GM12878 (cell line): Measurements from ENCODE around the gene GALNT17. TPM values are rescaled to one million over a fixed set of nuclear protein-coding genes. Genes with fewer than 3 reads are reported as not detected.
"Not testable (repeated sequence)": the region's sequence is repeated elsewhere in the genome, so short reads cannot be mapped to it uniquely, and the experiment has no call there.

Source experiments
- ATAC-seq: fragments of 200-7000 bp; cut with Tn5 transposase; 3 replicates; pipeline ENCODE4 v1.9.1; 2020; ENCODE audit warnings: mild to moderate bottlenecking, moderate library complexity
- BruUV-seq: library from RNA; stranded (reverse); fragments of 400-500 nt; replicated peaks from 2 replicates; lab custom pipeline; 2021; lab: Mats Ljungman, UMichigan
- CTCF ChIA-PET: fragments of 300-600 bp; sonication (Branson Sonifier 250); formaldehyde crosslinking; extraction: SDS; loops from one replicate; lab custom pipeline; 2021; ENCODE audit warnings: inconsistent platforms; lab: Yijun Ruan, JAX
- POLR2A ChIA-PET: fragments of 350-600 bp; formaldehyde crosslinking; extraction: SDS; loops from one replicate; lab custom pipeline; 2021; ENCODE audit warnings: inconsistent platforms; lab: Charles Lee
- RAD21 ChIA-PET: fragments of 300-600 bp; sonication (Branson Sonifier 250); formaldehyde crosslinking; loops from one replicate; lab custom pipeline; 2023; ENCODE audit warnings: antibody characterized with exemption; ENCODE audit not compliant: unreplicated experiment; lab: Charles Lee
- SMC1A ChIA-PET: fragments of 300-600 bp; sonication (Branson Sonifier 250); formaldehyde crosslinking; loops from one replicate; lab custom pipeline; 2023; ENCODE audit not compliant: unreplicated experiment, uncharacterized antibody; lab: Charles Lee
- DNase-seq: peaks from one replicate; pipeline ENCODE4 v3.0.0-alpha.2; 2011; ENCODE audit warnings: low read depth, low spot score
- FAIRE-seq: peaks from 3 replicates; lab custom pipeline; 2011; peaks lifted over from hg19 to GRCh38; lab: Jason Lieb, UNC
- H2AFZ ChIP-seq: 2 replicates; pipeline ENCODE4 v1.6.0; 2011; ENCODE audit warnings: low read depth, low read length, control low read depth; ENCODE audit not compliant: control insufficient read depth
- H3K27ac ChIP-seq: 2 replicates; pipeline ENCODE4 v1.5.1; 2011; ENCODE audit warnings: control low read depth; ENCODE audit not compliant: control insufficient read depth, insufficient read depth
- H3K27me3 ChIP-seq, 2 experiments: replicated peaks in 1 of 2; 2 replicates each; pipeline versions ENCODE4 v1.6.0 to v1.6.1; 2011; ENCODE audit warnings: low read length in 1 of 2; ENCODE audit not compliant: control insufficient read depth in 2 of 2, insufficient read depth in 2 of 2
- H3K36me3 ChIP-seq, 2 experiments: 2 replicates each; pipeline ENCODE4 v1.5.1; 2011; ENCODE audit warnings: low read length in 1 of 2; ENCODE audit not compliant: control insufficient read depth in 2 of 2, insufficient read depth in 2 of 2
- H3K4me1 ChIP-seq: 2 replicates; pipeline ENCODE4 v1.6.1; 2011; ENCODE audit warnings: mild to moderate bottlenecking, low read length, moderate library complexity, mixed read lengths; ENCODE audit not compliant: control insufficient read depth, insufficient read depth
- H3K4me2 ChIP-seq: 2 replicates; pipeline ENCODE4 v1.6.0; 2011; ENCODE audit warnings: control low read depth; ENCODE audit not compliant: control insufficient read depth, insufficient read depth
- H3K4me3 ChIP-seq: fragments of 200-600 bp; sonication (generic); 2 replicates; pipeline ENCODE4 v1.5.1; 2016
- H3K79me2 ChIP-seq: 2 replicates; pipeline ENCODE4 v1.6.0; 2011; ENCODE audit warnings: low read length; ENCODE audit not compliant: control insufficient read depth, insufficient read depth
- H3K9ac ChIP-seq: 2 replicates; pipeline ENCODE4 v1.8.0; 2011; ENCODE audit warnings: low read length, control low read depth, mixed read lengths; ENCODE audit not compliant: control insufficient read depth, insufficient read depth
- H3K9me3 ChIP-seq: replicated peaks from 3 replicates; pipeline ENCODE4 v1.5.1; 2011; ENCODE audit warnings: mild to moderate bottlenecking, low read length; ENCODE audit not compliant: control insufficient read depth, insufficient read depth
- H4K20me1 ChIP-seq: 2 replicates; pipeline ENCODE4 v1.6.0; 2011; ENCODE audit not compliant: control insufficient read depth, insufficient read depth
- FOXK2 ChIP-seq: fragments of 450-650 bp; IDR thresholded peaks from 2 replicates; pipeline ENCODE4 v1.6.1; 2017; ENCODE audit warnings: mild to moderate bottlenecking, moderate library complexity
- HCFC1 ChIP-seq: fragments of 150-350 bp; IDR thresholded peaks from 2 replicates; pipeline ENCODE4 v1.6.1; 2014; ENCODE audit warnings: low read length
- IKZF2 ChIP-seq, 2 experiments: fragments of 450-650 bp; IDR thresholded peaks; 2 replicates each; pipeline ENCODE4 v1.6.1; 2017; ENCODE audit warnings: mild to moderate bottlenecking in 2 of 2, moderate library complexity in 2 of 2
- MLLT1 ChIP-seq: fragments of 450-650 bp; IDR thresholded peaks from 2 replicates; pipeline ENCODE4 v1.6.1; 2016; ENCODE audit warnings: mild to moderate bottlenecking
- ZBTB11 ChIP-seq: fragments of 450-650 bp; formaldehyde crosslinking; IDR thresholded peaks from 2 replicates; pipeline ENCODE4 v1.5.0; 2022; ENCODE audit warnings: mild to moderate bottlenecking, missing genetic modification characterization
- WGBS: methylation state at CpG from one replicate; pipeline ENCODE4 v1.1.6; 2016; ENCODE audit warnings: low lambda C conversion rate; ENCODE audit not compliant: insufficient replicate concordance, insufficient coverage; ENCODE audit errors: missing lambda C conversion rate; 5-methylcytosine and 5-hydroxymethylcytosine counted together
- in situ Hi-C: fragments of 300-500 bp; cut with MboI; formaldehyde crosslinking; loops from 9 replicates; pipeline ENCODE4 v1.14.3; 2018; ENCODE audit warnings: mixed read lengths
- intact Hi-C: fragments of 100-400 bp; cut with micrococcal nuclease; formaldehyde crosslinking; loops from one replicate; pipeline ENCODE4 v1.14.2; 2022; ENCODE audit not compliant: unreplicated experiment
- polyA plus RNA-seq, 11 experiments: library from polyadenylated mRNA; depleted of rRNA in 4 of 11; unstranded in 6 of 11; stranded (reverse) in 5 of 11; fragments of >200 nt; fragmentation: Nextera tagmentation in 4 of 11; fragmentation: Illumina TruSeq in 1 of 11; extraction: Ambion mirVana in 4 of 11; extraction: Trizol in 1 of 11; gene quantifications; 1 replicate in 1 of 11; 2 replicates in 10 of 11; pipeline versions ENCODE4 v1.2.1 to v1.2.3, GENCODE V29; 2011 to 2016; ENCODE audit warnings: inconsistent platforms in 2 of 11, missing spikeins in 2 of 11, low read depth in 1 of 11
- total RNA-seq, 4 experiments: library from RNA; depleted of rRNA in 3 of 4; stranded (reverse); fragments of >200 nt in 3 of 4; fragmentation: Illumina TruSeq in 1 of 4; extraction: Trizol in 1 of 4; gene quantifications; 2 replicates each; pipeline versions ENCODE4 v1.2.1 to v1.2.3, GENCODE V29; 2013 to 2021
- TF ChIP-seq, protein P1 (sequence below): fragments of 150-350 bp; IDR thresholded peaks from 2 replicates; pipeline ENCODE4 v1.6.1; 2016; ENCODE audit warnings: low read depth, low read length

GALNT17 gene
- total and polyA plus RNA-seq, 10 of the 15 experiments (the other 5 are each of a cell fraction or from before 2014, with no cell fraction given), result 0.12 to 0.15 TPM; not detected in 8

- no peak for TF ChIP-seq ZBTB11 (CRISPR knock-in tag)
- TF ChIP-seq, all 136 proteins: peak for 0
These were observed 129.1 kb downstream of the GALNT17 start (continued) for GRCh38 chr7:71261066-71261465.

- H2AFZ ChIP-seq, H3K4me3 ChIP-seq, BruUV-seq, FAIRE-seq, SMC1A ChIA-PET, H3K9ac ChIP-seq, H3K9me3 ChIP-seq, CTCF ChIA-PET, H3K4me1 ChIP-seq, RAD21 ChIA-PET, ATAC-seq, DNase-seq, intact Hi-C loops, H3K27me3 ChIP-seq, H4K20me1 ChIP-seq, in situ Hi-C loops, H3K36me3 ChIP-seq, H3K27ac ChIP-seq, H3K79me2 ChIP-seq, POLR2A ChIA-PET, H3K4me2 ChIP-seq: not testable (repeated sequence)
- 1% methylated on average over 5 of the region's 5 CpGs for WGBS
These were observed 130.9 kb downstream of the GALNT17 start for GRCh38 chr7:71262834-71263233.

DNA sequence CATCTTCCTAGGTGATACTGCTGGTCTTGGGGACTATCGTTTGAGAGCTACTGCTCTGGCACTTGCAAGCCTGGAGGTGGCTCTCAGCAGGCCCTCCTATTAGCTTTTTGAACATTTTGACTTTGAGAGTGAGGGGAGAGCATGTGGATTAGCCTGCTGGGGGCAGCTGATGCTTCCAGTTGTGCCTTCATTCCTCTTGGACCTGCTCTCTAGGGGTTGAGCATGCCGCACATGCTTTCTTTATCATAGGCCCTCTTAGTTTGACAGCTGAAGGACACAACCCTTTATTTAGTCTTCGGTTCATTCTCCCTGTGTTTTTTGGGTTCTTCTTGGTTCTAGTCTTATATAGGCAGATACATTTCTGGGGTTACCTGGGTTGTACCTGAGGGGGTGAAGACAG lies 132.1 kb downstream of the GALNT17 start:
- CTCF ChIA-PET, result no interaction called here
- no peak overlapping the region for H3K4me2 ChIP-seq
- ATAC-seq (no peak), FAIRE-seq (no peak), DNase-seq (no peak)
- H3K27me3 ChIP-seq, result no peaks in the 10 kb centered on the region
- no TSS peak for BruUV-seq
- H4K20me1 ChIP-seq, result no peaks in the 10 kb centered on the region
- no peak overlapping the region for H3K27ac ChIP-seq
- RAD21 ChIA-PET, result no interaction called here
- H3K36me3 ChIP-seq, result no peaks in the 10 kb centered on the region
- SMC1A ChIA-PET, result no interaction called here
- no peaks in the 10 kb centered on the region; the same call in 2 of the 3 replicates for H3K9me3 ChIP-seq
- intact Hi-C loops (no loop called here), in situ Hi-C loops (no loop called here)
- no peak overlapping the region for H3K9ac ChIP-seq
- no peak overlapping the region for H3K4me3 ChIP-seq
- no peak for TF ChIP-seq MLLT1
- TF ChIP-seq, protein P1, sequence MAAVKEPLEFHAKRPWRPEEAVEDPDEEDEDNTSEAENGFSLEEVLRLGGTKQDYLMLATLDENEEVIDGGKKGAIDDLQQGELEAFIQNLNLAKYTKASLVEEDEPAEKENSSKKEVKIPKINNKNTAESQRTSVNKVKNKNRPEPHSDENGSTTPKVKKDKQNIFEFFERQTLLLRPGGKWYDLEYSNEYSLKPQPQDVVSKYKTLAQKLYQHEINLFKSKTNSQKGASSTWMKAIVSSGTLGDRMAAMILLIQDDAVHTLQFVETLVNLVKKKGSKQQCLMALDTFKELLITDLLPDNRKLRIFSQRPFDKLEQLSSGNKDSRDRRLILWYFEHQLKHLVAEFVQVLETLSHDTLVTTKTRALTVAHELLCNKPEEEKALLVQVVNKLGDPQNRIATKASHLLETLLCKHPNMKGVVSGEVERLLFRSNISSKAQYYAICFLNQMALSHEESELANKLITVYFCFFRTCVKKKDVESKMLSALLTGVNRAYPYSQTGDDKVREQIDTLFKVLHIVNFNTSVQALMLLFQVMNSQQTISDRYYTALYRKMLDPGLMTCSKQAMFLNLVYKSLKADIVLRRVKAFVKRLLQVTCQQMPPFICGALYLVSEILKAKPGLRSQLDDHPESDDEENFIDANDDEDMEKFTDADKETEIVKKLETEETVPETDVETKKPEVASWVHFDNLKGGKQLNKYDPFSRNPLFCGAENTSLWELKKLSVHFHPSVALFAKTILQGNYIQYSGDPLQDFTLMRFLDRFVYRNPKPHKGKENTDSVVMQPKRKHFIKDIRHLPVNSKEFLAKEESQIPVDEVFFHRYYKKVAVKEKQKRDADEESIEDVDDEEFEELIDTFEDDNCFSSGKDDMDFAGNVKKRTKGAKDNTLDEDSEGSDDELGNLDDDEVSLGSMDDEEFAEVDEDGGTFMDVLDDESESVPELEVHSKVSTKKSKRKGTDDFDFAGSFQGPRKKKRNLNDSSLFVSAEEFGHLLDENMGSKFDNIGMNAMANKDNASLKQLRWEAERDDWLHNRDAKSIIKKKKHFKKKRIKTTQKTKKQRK, result no peak
- no peak for TF ChIP-seq IKZF2 (IDR thresholded peaks at IDR 0.05)
- TF ChIP-seq HCFC1, result no peak
- TF ChIP-seq FOXK2, result no peak
- no peaks in the 10 kb centered on the region for H3K79me2 ChIP-seq
- WGBS, result 45% methylated on average over 3 of the region's 3 CpGs
- H2AFZ ChIP-seq, result no peak overlapping the region
- no peaks in the 10 kb centered on the region for H3K4me1 ChIP-seq
- POLR2A ChIA-PET, result no interaction called here
